NB4 (cell line): ENCODE results near the gene SFXN2.

Experiments used
- DNase-seq: peaks from one replicate; pipeline ENCODE4 v3.0.0; 2010; ENCODE audit warnings: low read depth
- H3K4me3 ChIP-seq: one replicate; pipeline ENCODE4 v1.5.1; 2011; ENCODE audit warnings: mild to moderate bottlenecking, low read depth, low read length, moderate library complexity
- CTCF ChIP-seq: IDR thresholded peaks from one replicate; pipeline ENCODE4 v1.5.1; 2012; ENCODE audit warnings: low read depth, low read length
- MAX ChIP-seq: IDR thresholded peaks from 2 replicates; pipeline ENCODE4 v1.6.1; 2011; ENCODE audit warnings: low read depth, low read length
- MYC ChIP-seq: IDR thresholded peaks from 2 replicates; pipeline ENCODE4 v1.6.1; 2011; ENCODE audit warnings: low read depth, low read length
- POLR2A ChIP-seq: IDR thresholded peaks from 2 replicates; pipeline ENCODE4 v1.6.1; 2011; ENCODE audit warnings: mild to moderate bottlenecking; ENCODE audit not compliant: insufficient read length; ENCODE audit errors: extremely low read depth

The SFXN2 gene

GRCh38 chr10:102670065-102670670 is 44.3 kb upstream of the SFXN2 start:
- H3K4me3 ChIP-seq, result no peak overlapping the region
- no peak for DNase-seq
- TF ChIP-seq MAX (no peak), MYC (no peak), CTCF (no peak), POLR2A (no peak)

GRCh38 chr10:102670871-102671434 is 43.5 kb upstream of the SFXN2 start:
- no peak overlapping the region for H3K4me3 ChIP-seq
- DNase-seq, result no peak
- TF ChIP-seq CTCF (no peak), POLR2A (no peak), MYC (no peak), MAX (no peak)

- no peak overlapping the region for H3K4me3 ChIP-seq
- no peak for TF ChIP-seq MAX
- DNase-seq, result no peak
These were observed 41.1 kb upstream of the SFXN2 start for GRCh38 chr10:102673236-102673818.

GRCh38 chr10:102673819-102674511 is 40.5 kb upstream of the SFXN2 start:
- no peak for DNase-seq
- TF ChIP-seq MYC (no peak), CTCF (no peak), MAX (no peak), POLR2A (no peak)
- no peak overlapping the region for H3K4me3 ChIP-seq

- TF ChIP-seq MYC (no peak), CTCF (no peak)
- DNase-seq, result no peak
- no peak overlapping the region for H3K4me3 ChIP-seq
These were observed 39.9 kb upstream of the SFXN2 start for GRCh38 chr10:102674566-102674965.

GRCh38 chr10:102675011-102675665 is 39.3 kb upstream of the SFXN2 start:
- no peak for DNase-seq
- H3K4me3 ChIP-seq, result no peak overlapping the region
- TF ChIP-seq MAX, result no peak
